MM.1S (cell line): Measurements from ENCODE around the gene MEGF6.

ENCODE experiments used
- DNase-seq: peaks from one replicate; pipeline ENCODE4 v3.0.0-alpha.2; 2015
- H2AFZ ChIP-seq: fragments of 300-600 bp; sonication (generic); 2 replicates; pipeline ENCODE4 v1.6.0; 2016; ENCODE audit warnings: antibody characterized with exemption, low read length
- H3F3A ChIP-seq: fragments of 300-600 bp; sonication (generic); 2 replicates; pipeline ENCODE4 v1.6.1; 2016; ENCODE audit warnings: mild to moderate bottlenecking, antibody characterized with exemption, low read length, moderate library complexity, mixed read lengths; ENCODE audit not compliant: insufficient read depth
- H3K27ac ChIP-seq: fragments of 300-600 bp; sonication (generic); 2 replicates; pipeline ENCODE4 v1.5.1; 2016; ENCODE audit warnings: mild to moderate bottlenecking, low read length
- H3K27me3 ChIP-seq: fragments of 300-600 bp; sonication (generic); replicated peaks from 2 replicates; pipeline ENCODE4 v1.6.0; 2016; ENCODE audit warnings: low read length; ENCODE audit not compliant: insufficient read depth
- H3K36me3 ChIP-seq: fragments of 300-600 bp; sonication (generic); replicated peaks from 2 replicates; pipeline ENCODE4 v1.6.1; 2016; ENCODE audit warnings: mild to moderate bottlenecking, low read length, mixed read lengths; ENCODE audit not compliant: insufficient read depth
- H3K4me1 ChIP-seq: fragments of 300-600 bp; sonication (generic); 2 replicates; pipeline ENCODE4 v1.6.1; 2016; ENCODE audit warnings: low read length, mixed read lengths
- H3K4me2 ChIP-seq: fragments of 300-600 bp; sonication (generic); 2 replicates; pipeline ENCODE4 v1.6.0; 2016; ENCODE audit warnings: low read depth, low read length
- H3K4me3 ChIP-seq: fragments of 300-600 bp; sonication (generic); 2 replicates; pipeline ENCODE4 v1.5.1; 2016; ENCODE audit warnings: low read length, mixed read lengths
- H3K79me2 ChIP-seq: fragments of 300-600 bp; sonication (generic); 2 replicates; pipeline ENCODE4 v1.6.1; 2016; ENCODE audit warnings: mixed run types, low read length, mixed read lengths
- H3K9ac ChIP-seq: fragments of 300-600 bp; sonication (generic); 2 replicates; pipeline ENCODE4 v1.6.1; 2016; ENCODE audit warnings: low read length, mixed read lengths
- H3K9me2 ChIP-seq: fragments of 300-600 bp; sonication (generic); replicated peaks from 2 replicates; pipeline ENCODE4 v1.6.1; 2016; ENCODE audit warnings: mild to moderate bottlenecking, low read length, mixed read lengths; ENCODE audit not compliant: insufficient read depth
- H3K9me3 ChIP-seq: fragments of 300-600 bp; sonication (generic); replicated peaks from 2 replicates; pipeline ENCODE4 v1.6.1; 2016; ENCODE audit warnings: mild to moderate bottlenecking, low read length, mixed read lengths; ENCODE audit not compliant: insufficient read depth
- H4K20me1 ChIP-seq: fragments of 300-600 bp; sonication (generic); 2 replicates; pipeline ENCODE4 v1.6.1; 2016; ENCODE audit warnings: mild to moderate bottlenecking, low read length, moderate library complexity, mixed read lengths; ENCODE audit not compliant: insufficient read depth
- CTCF ChIP-seq: fragments of 300-600 bp; sonication (generic); IDR thresholded peaks from 2 replicates; pipeline ENCODE4 v1.5.1; 2016; ENCODE audit warnings: antibody characterized with exemption, low read length, mixed read lengths
- EZH2 ChIP-seq: fragments of 300-600 bp; sonication (generic); optimal IDR thresholded peaks from 2 replicates; pipeline ENCODE3; 2017; ENCODE audit warnings: low read depth, mild to moderate bottlenecking, antibody characterized with exemption, low read length, mixed read lengths
- EZH2phosphoT487 ChIP-seq: fragments of 300-600 bp; sonication (generic); IDR thresholded peaks from 2 replicates; pipeline ENCODE4 v1.6.1; 2018; ENCODE audit warnings: antibody characterized with exemption, low read length

Gene MEGF6

GRCh38 chr1:3519301-3519885, 91.9 kb downstream of the MEGF6 start:
- no peak overlapping the region for H3K27ac ChIP-seq
- no peaks in the 10 kb centered on the region for H3K36me3 ChIP-seq
- H4K20me1 ChIP-seq = no peaks in the 10 kb centered on the region
- TF ChIP-seq EZH2phosphoT487 (no peak), CTCF (no peak), EZH2 (no peak)
- H3K4me1 ChIP-seq = no peaks in the 10 kb centered on the region
- H3K79me2 ChIP-seq = no peaks in the 10 kb centered on the region
- H3K27me3 ChIP-seq = peaks cover 96% of the 10 kb centered on the region
- no peaks in the 10 kb centered on the region for H3K9me2 ChIP-seq
- H3F3A ChIP-seq = no peaks in the 10 kb centered on the region
- no peak overlapping the region for H3K9ac ChIP-seq
- H2AFZ ChIP-seq = no peak overlapping the region
- no peak overlapping the region for H3K4me3 ChIP-seq
- no peaks in the 10 kb centered on the region for H3K9me3 ChIP-seq
- no peak overlapping the region for H3K4me2 ChIP-seq
- no peak for DNase-seq

GRCh38 chr1:3518756-3519155, 92.6 kb downstream of the MEGF6 start:
- peaks cover 93% of the 10 kb centered on the region for H3K27me3 ChIP-seq
- H2AFZ ChIP-seq = no peak overlapping the region
- no peaks in the 10 kb centered on the region for H3K4me1 ChIP-seq
- H3K36me3 ChIP-seq = no peaks in the 10 kb centered on the region
- no peaks in the 10 kb centered on the region for H3K9me2 ChIP-seq
- H4K20me1 ChIP-seq = no peaks in the 10 kb centered on the region
- no peaks in the 10 kb centered on the region for H3K9me3 ChIP-seq
- H3K4me3 ChIP-seq = no peak overlapping the region
- no peaks in the 10 kb centered on the region for H3K79me2 ChIP-seq
- no peak overlapping the region for H3K9ac ChIP-seq
- DNase-seq = no peak
- H3K27ac ChIP-seq = no peak overlapping the region
- TF ChIP-seq CTCF (no peak), EZH2 (no peak), EZH2phosphoT487 (no peak)
- no peak overlapping the region for H3K4me2 ChIP-seq
- no peaks in the 10 kb centered on the region for H3F3A ChIP-seq

GRCh38 chr1:3518256-3518655, 93.1 kb downstream of the MEGF6 start:
- no peak for TF ChIP-seq EZH2phosphoT487
- TF ChIP-seq EZH2 = no peak
- peak; percentile 62 for TF ChIP-seq CTCF
- no peak for DNase-seq
- no peak overlapping the region for H3K27ac ChIP-seq
- H3K36me3 ChIP-seq = no peaks in the 10 kb centered on the region
- no peak overlapping the region for H2AFZ ChIP-seq
- peaks cover 89% of the 10 kb centered on the region for H3K27me3 ChIP-seq
- H3K4me3 ChIP-seq = no peak overlapping the region
- H3K79me2 ChIP-seq = no peaks in the 10 kb centered on the region
- no peaks in the 10 kb centered on the region for H3K9me2 ChIP-seq
- H3K9me3 ChIP-seq = no peaks in the 10 kb centered on the region
- no peak overlapping the region for H3K9ac ChIP-seq
- no peaks in the 10 kb centered on the region for H3K4me1 ChIP-seq
- no peaks in the 10 kb centered on the region for H4K20me1 ChIP-seq
- H3K4me2 ChIP-seq = no peak overlapping the region
- no peaks in the 10 kb centered on the region for H3F3A ChIP-seq
